HL-60 (cell line): Measurements from ENCODE around the gene TAS2R60.
"Not testable (repeated sequence)": the region's sequence is repeated elsewhere in the genome, so short reads cannot be mapped to it uniquely, and the experiment has no call there.

Source experiments
- DNase-seq, 2 experiments: peaks; one replicate each; pipeline ENCODE4 v3.0.0-alpha.2; 2010 to 2020; ENCODE audit warnings: low read depth in 1 of 2, low spot score in 1 of 2
- H3K27ac ChIP-seq: fragments of 250-450 bp; sonication (Bioruptor Pico); replicated peaks from 2 replicates; pipeline ENCODE4 v1.5.1; 2020; ENCODE audit warnings: mild to moderate bottlenecking, moderate library complexity
- H3K27me3 ChIP-seq: fragments of 250-450 bp; sonication (Bioruptor Pico); 2 replicates; pipeline ENCODE4 v1.5.1; 2021; ENCODE audit warnings: mild to moderate bottlenecking, moderate library complexity; ENCODE audit not compliant: insufficient read depth, poor library complexity, severe bottlenecking
- H3K4me3 ChIP-seq: replicated peaks from 2 replicates; pipeline ENCODE4 v1.5.1; 2011; ENCODE audit warnings: mild to moderate bottlenecking, control low read depth, low read length; ENCODE audit not compliant: insufficient read depth
- GABPA ChIP-seq: IDR thresholded peaks from 2 replicates; pipeline ENCODE4 v1.6.1; 2012; ENCODE audit warnings: low read depth
- POLR2AphosphoS5 ChIP-seq: IDR thresholded peaks from 2 replicates; pipeline ENCODE4 v1.6.1; 2012; ENCODE audit warnings: low read depth
- SPI1 ChIP-seq: IDR thresholded peaks from 2 replicates; pipeline ENCODE4 v1.6.1; 2012; ENCODE audit warnings: low read depth, mild to moderate bottlenecking, borderline replicate concordance
- TF ChIP-seq, protein P1 (sequence below): IDR thresholded peaks from 2 replicates; pipeline ENCODE4 v1.6.1; 2012; ENCODE audit warnings: low read depth; ENCODE audit not compliant: insufficient replicate concordance
- TF ChIP-seq, protein P2 (sequence below): IDR thresholded peaks from one replicate; pipeline ENCODE4 v1.5.1; 2011; ENCODE audit warnings: low read length, control low read depth, inconsistent platforms; ENCODE audit not compliant: insufficient read depth

TAS2R60 gene

DNA sequence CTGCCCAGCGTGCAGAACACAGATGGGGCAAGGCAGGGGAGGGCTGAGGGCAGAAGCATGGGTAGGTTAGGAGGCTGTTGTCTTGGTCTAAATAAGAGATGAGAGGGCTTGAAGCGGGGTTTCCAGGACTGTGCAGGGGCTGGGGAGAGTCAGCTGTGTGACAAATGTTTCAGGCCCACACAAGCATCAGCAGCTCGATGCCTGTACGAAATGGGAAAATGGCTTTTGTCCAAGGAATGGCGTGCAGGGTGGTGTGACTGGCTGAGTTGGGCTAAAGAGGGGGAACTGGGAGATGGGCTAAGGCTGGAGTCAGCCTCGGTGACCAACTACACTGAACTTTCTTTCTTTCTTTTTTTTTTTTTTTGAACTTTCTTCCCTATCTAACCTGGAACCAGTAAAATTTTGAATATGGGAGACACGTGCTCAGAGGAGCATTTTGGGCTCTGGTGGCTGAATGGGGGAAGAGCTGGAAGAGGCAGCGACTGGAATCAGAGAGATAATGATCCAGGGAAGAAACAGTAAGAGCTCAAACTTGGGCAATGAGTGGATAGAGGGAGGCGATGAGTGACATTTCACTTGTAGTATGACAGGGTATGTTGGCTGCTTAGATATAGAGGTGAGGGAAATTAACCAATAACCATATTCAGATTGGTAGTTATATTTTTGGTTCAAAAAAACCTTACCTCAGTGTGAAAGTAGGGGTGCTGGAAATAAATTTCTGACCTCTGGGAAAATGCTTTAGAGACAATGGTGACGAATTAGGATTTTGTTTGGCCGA is 24.4 kb upstream of the TAS2R60 start:
- Histone ChIP-seq H3K27me3 (no peaks in the 10 kb centered on the region), H3K27ac (no peak overlapping the region), H3K4me3 (no peak overlapping the region)
- no peak for DNase-seq
- TF ChIP-seq POLR2AphosphoS5 (no peak), GABPA (no peak), SPI1 (no peak)
- TF ChIP-seq, protein P1, sequence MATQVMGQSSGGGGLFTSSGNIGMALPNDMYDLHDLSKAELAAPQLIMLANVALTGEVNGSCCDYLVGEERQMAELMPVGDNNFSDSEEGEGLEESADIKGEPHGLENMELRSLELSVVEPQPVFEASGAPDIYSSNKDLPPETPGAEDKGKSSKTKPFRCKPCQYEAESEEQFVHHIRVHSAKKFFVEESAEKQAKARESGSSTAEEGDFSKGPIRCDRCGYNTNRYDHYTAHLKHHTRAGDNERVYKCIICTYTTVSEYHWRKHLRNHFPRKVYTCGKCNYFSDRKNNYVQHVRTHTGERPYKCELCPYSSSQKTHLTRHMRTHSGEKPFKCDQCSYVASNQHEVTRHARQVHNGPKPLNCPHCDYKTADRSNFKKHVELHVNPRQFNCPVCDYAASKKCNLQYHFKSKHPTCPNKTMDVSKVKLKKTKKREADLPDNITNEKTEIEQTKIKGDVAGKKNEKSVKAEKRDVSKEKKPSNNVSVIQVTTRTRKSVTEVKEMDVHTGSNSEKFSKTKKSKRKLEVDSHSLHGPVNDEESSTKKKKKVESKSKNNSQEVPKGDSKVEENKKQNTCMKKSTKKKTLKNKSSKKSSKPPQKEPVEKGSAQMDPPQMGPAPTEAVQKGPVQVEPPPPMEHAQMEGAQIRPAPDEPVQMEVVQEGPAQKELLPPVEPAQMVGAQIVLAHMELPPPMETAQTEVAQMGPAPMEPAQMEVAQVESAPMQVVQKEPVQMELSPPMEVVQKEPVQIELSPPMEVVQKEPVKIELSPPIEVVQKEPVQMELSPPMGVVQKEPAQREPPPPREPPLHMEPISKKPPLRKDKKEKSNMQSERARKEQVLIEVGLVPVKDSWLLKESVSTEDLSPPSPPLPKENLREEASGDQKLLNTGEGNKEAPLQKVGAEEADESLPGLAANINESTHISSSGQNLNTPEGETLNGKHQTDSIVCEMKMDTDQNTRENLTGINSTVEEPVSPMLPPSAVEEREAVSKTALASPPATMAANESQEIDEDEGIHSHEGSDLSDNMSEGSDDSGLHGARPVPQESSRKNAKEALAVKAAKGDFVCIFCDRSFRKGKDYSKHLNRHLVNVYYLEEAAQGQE: no peak
- TF ChIP-seq, protein P2, sequence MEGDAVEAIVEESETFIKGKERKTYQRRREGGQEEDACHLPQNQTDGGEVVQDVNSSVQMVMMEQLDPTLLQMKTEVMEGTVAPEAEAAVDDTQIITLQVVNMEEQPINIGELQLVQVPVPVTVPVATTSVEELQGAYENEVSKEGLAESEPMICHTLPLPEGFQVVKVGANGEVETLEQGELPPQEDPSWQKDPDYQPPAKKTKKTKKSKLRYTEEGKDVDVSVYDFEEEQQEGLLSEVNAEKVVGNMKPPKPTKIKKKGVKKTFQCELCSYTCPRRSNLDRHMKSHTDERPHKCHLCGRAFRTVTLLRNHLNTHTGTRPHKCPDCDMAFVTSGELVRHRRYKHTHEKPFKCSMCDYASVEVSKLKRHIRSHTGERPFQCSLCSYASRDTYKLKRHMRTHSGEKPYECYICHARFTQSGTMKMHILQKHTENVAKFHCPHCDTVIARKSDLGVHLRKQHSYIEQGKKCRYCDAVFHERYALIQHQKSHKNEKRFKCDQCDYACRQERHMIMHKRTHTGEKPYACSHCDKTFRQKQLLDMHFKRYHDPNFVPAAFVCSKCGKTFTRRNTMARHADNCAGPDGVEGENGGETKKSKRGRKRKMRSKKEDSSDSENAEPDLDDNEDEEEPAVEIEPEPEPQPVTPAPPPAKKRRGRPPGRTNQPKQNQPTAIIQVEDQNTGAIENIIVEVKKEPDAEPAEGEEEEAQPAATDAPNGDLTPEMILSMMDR: no peak

DNA sequence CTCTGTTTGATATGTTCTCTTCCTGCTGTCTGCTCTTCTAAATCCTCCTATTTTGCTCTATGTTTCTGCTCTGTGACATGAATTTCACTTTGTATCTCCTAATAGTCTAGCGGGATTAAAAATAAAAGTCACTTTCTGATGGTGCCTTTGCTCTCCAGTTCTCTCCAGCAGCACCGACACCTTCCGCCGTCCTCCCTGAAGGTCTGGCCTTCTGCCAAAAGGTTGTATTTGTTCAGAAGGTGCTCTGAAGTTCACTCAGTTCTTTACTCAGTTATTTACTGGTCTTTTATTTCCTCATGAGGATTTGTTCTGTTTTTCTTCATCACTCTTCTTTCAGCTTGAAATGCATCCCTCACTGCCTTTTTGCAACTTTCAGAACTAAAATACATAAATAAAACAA is 23.4 kb upstream of the TAS2R60 start:
- Histone ChIP-seq H3K4me3 (no peak overlapping the region), H3K27ac (no peak overlapping the region), H3K27me3 (no peaks in the 10 kb centered on the region)
- DNase-seq: no peak
- TF ChIP-seq, protein P2: no peak
- no peak for TF ChIP-seq GABPA
- TF ChIP-seq SPI1: no peak
- TF ChIP-seq, protein P1: no peak
- TF ChIP-seq POLR2AphosphoS5: no peak

DNA sequence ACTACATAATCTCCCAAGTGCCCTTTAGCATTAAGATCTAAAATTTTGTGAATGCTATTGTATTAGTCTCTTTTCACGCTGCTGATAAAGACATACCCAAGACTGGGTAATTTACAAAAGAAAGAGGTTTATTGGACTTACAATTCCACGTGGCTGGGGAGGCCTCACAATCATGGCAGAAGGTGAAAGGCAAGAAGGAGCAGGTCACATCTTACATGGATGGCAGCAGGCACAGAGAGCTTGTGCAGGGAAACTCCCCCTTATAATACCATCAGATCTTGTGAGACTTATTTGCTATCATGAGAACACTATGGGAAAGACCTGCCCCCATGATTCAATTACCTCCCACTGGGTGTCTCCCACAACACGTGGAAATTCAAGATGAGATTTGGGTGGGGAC is 22.6 kb upstream of the TAS2R60 start:
- DNase-seq, H3K4me3 ChIP-seq, H3K27me3 ChIP-seq, H3K27ac ChIP-seq: not testable (repeated sequence)

DNA sequence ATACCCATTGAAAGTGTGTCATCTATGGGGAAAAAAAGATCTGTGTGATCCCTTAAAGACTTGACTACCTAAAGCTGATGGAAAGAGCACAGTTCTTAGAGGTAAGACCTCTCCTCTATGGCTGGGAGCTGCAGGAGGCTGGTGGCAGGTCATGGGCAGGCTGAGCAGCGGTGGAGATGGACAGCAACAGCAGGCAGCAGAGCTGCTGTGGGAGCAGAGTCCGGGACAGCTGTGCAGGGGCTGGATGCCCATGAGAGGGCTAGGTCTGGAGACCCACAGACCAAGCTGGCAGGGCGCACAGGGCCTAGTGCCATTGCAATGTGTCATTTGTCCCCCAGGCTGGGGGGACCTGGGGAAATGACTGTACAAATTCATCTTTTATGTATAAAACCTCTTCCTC is 21.2 kb upstream of the TAS2R60 start:
- Histone ChIP-seq H3K27me3 (no peaks in the 10 kb centered on the region), H3K4me3 (no peak overlapping the region), H3K27ac (no peak overlapping the region)
- TF ChIP-seq POLR2AphosphoS5: no peak
- TF ChIP-seq, protein P1: no peak
- TF ChIP-seq GABPA: no peak
- TF ChIP-seq, protein P2: no peak
- TF ChIP-seq SPI1: no peak
- no peak for DNase-seq

DNA sequence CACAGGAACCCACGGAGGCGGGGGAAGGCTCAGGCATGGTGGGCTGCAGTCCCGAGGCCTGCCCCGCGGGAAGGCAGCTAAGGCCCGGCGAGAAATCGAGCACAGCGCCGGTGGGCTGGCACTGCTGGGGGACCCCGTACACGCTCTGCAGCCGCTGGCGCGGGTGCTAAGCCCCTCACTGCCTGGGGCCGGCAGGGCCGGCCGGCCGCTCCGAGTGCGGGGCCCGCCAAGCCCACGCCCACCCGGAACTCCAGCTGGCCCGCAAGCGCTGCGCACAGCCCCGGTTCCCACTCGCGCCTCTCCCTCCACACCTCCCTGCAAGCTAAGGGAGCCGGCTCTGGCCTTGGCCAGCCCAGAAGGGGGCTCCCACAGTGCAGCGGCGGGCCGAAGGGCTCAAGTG is 18.8 kb upstream of the TAS2R60 start:
- not testable (repeated sequence) for DNase-seq, H3K27ac ChIP-seq, H3K27me3 ChIP-seq

More for the DNA sequence above, 18.8 kb upstream of the TAS2R60 start:
- H3K4me3 ChIP-seq: not testable (repeated sequence)
